GM19452 (cell line): ENCODE results near the gene SLC39A9.
"Not testable (repeated sequence)": the region's sequence is repeated elsewhere in the genome, so short reads cannot be mapped to it uniquely, and the experiment has no call there.

ENCODE experiments used
- ATAC-seq: cut with Tn5 transposase; IDR thresholded peaks from one replicate; pipeline ENCODE4 v1.9.1; 2021; ENCODE audit not compliant: unreplicated experiment

SLC39A9 gene

GRCh38 chr14:69498286-69498685 lies 99.8 kb downstream of the SLC39A9 start:
- ATAC-seq: not testable (repeated sequence)

- no peak for ATAC-seq
These were observed 100.9 kb downstream of the SLC39A9 start for GRCh38 chr14:69499436-69499835.

- ATAC-seq: no peak
These were observed 101.6 kb downstream of the SLC39A9 start for GRCh38 chr14:69500096-69500495.

GRCh38 chr14:69500736-69501135 lies 102.2 kb downstream of the SLC39A9 start:
- no peak for ATAC-seq

GRCh38 chr14:69501423-69501838 lies 102.9 kb downstream of the SLC39A9 start:
- no peak for ATAC-seq

GRCh38 chr14:69504775-69505174 lies 106.3 kb downstream of the SLC39A9 start:
- ATAC-seq: no peak

- no peak for ATAC-seq
These were observed 107.1 kb downstream of the SLC39A9 start for GRCh38 chr14:69505338-69506240.

GRCh38 chr14:69506241-69506595 lies 107.7 kb downstream of the SLC39A9 start:
- no peak for ATAC-seq
